ENCODE results near the gene HDAC1. TPM values are rescaled to one million over a fixed set of nuclear protein-coding genes. Genes with fewer than 3 reads are reported as not detected.
"Not testable (repeated sequence)": the region's sequence is repeated elsewhere in the genome, so short reads cannot be mapped to it uniquely, and the experiment has no call there.

HDAC1 gene
- total and polyA plus RNA-seq, 2 donors (not counting 1 experiment from before 2014, with no cell fraction given), result 100 to 159 TPM

DNA sequence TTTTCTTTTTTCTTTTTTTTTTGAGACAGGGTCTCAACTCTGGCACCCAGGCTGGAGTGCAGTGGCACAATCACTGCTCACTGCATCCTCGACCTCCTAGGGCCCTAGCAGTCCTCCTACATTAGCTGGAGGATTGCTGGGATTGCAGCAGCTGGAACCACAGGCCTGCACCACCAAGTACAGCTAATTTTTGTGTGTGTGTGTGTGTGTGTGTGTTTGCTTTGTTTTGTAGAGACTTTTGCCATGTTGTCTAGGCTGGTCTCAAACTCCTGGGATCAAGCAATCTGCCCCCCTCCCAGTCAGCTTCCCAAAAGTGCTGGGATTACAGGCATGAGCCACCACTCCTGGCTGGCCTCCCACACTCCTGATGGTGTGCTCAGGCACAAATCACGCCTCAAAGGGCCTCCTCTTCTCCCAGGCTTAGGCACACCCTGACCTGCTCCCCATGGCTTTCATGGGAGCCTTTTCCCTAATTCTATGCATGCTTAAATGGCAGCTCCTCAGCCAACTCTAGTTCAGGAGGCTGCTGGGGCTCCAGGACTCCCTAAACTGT is 61.0 kb downstream of the HDAC1 start:
- no peaks in the 10 kb centered on the region for H3K9me3 ChIP-seq (ENCODE audit: control insufficient read depth, insufficient read depth, low read depth, low read length)
- DNase-seq (ENCODE audit: low read depth in 2 of 2), result no peak
- H3K9ac ChIP-seq (ENCODE audit: insufficient read depth, low read length), result no peak overlapping the region
- H3K36me3 ChIP-seq (ENCODE audit: control insufficient read depth, insufficient read depth, low read length), result no peaks in the 10 kb centered on the region
- peak overlapping the region; percentile 91 for H3K4me2 ChIP-seq (ENCODE audit: extremely low read depth, insufficient read depth, low read length)
- peak overlapping the region; percentile 43 for H3K27ac ChIP-seq (ENCODE audit: insufficient read depth, low read length)
- H3K79me2 ChIP-seq (ENCODE audit: control insufficient read depth, insufficient read depth, low read length), result no peaks in the 10 kb centered on the region
- TF ChIP-seq, protein P1, sequence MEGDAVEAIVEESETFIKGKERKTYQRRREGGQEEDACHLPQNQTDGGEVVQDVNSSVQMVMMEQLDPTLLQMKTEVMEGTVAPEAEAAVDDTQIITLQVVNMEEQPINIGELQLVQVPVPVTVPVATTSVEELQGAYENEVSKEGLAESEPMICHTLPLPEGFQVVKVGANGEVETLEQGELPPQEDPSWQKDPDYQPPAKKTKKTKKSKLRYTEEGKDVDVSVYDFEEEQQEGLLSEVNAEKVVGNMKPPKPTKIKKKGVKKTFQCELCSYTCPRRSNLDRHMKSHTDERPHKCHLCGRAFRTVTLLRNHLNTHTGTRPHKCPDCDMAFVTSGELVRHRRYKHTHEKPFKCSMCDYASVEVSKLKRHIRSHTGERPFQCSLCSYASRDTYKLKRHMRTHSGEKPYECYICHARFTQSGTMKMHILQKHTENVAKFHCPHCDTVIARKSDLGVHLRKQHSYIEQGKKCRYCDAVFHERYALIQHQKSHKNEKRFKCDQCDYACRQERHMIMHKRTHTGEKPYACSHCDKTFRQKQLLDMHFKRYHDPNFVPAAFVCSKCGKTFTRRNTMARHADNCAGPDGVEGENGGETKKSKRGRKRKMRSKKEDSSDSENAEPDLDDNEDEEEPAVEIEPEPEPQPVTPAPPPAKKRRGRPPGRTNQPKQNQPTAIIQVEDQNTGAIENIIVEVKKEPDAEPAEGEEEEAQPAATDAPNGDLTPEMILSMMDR (conservative IDR thresholded peaks at IDR 0.05 in 1 of 2, IDR thresholded peaks at IDR 0.05 in 1 of 2; ENCODE audit: low read depth in 1 of 2, low read length in 2 of 2), result no peak
- no peak for TF ChIP-seq EZH2 (IDR thresholded peaks at IDR 0.05; ENCODE audit: low read length, missing control alignments)
- peaks cover 23% of the 10 kb centered on the region for H3K4me1 ChIP-seq (ENCODE audit: control insufficient read depth, extremely low read depth, insufficient read depth, low read length)
- peak overlapping the region in 1 of 4 experiments; percentile 74 for H3K4me3 ChIP-seq (replicated peaks in 1 of 4; ENCODE audit: control extremely low read depth in 1 of 4, insufficient read depth in 1 of 4, low read depth in 3 of 4, low read length in 4 of 4)
- H2AFZ ChIP-seq (ENCODE audit: low read length), result no peak overlapping the region
- no peaks in the 10 kb centered on the region for H3K27me3 ChIP-seq (ENCODE audit: control insufficient read depth, insufficient read depth, low read length)
- H4K20me1 ChIP-seq (ENCODE audit: control insufficient read depth, extremely low read depth, insufficient read depth, low read length), result no peaks in the 10 kb centered on the region

DNA sequence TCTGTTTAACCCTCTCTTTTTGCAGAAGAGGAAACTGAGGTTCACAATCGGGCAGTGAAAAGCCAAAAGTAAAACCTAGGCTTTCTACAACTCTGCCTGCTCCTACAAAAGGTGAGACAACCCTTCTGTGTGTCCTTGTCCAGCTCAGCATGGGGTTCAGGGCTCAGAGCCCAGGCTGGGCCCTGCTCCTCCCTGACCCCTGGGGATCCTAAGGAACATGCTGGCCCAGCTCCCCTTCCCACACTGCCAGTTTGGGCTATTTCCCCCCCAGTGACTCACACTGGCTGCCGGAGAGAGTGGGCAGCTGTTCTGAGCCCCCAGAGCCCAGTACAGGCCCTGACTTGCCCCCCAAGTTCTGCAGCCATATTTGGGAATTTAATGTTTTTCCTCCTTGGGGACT is 61.5 kb downstream of the HDAC1 start:
- no peak overlapping the region for H2AFZ ChIP-seq (ENCODE audit: low read length)
- peaks cover 23% of the 10 kb centered on the region for H3K4me1 ChIP-seq (ENCODE audit: control insufficient read depth, extremely low read depth, insufficient read depth, low read length)
- no peaks in the 10 kb centered on the region for H3K79me2 ChIP-seq (ENCODE audit: control insufficient read depth, insufficient read depth, low read length)
- peak overlapping the region in 1 of 4 experiments; percentile 74 for H3K4me3 ChIP-seq (replicated peaks in 1 of 4; ENCODE audit: control extremely low read depth in 1 of 4, insufficient read depth in 1 of 4, low read depth in 3 of 4, low read length in 4 of 4)
- TF ChIP-seq EZH2 (IDR thresholded peaks at IDR 0.05; ENCODE audit: low read length, missing control alignments), result no peak
- TF ChIP-seq, protein P1 (conservative IDR thresholded peaks at IDR 0.05 in 1 of 2, IDR thresholded peaks at IDR 0.05 in 1 of 2; ENCODE audit: low read depth in 1 of 2, low read length in 2 of 2), result no peak
- H3K36me3 ChIP-seq (ENCODE audit: control insufficient read depth, insufficient read depth, low read length), result no peaks in the 10 kb centered on the region
- H3K4me2 ChIP-seq (ENCODE audit: extremely low read depth, insufficient read depth, low read length), result peak overlapping the region; percentile 54
- no peaks in the 10 kb centered on the region for H4K20me1 ChIP-seq (ENCODE audit: control insufficient read depth, extremely low read depth, insufficient read depth, low read length)
- DNase-seq (ENCODE audit: low read depth in 2 of 2), result no peak
- H3K9me3 ChIP-seq (ENCODE audit: control insufficient read depth, insufficient read depth, low read depth, low read length), result no peaks in the 10 kb centered on the region
- peak overlapping the region; percentile 43 for H3K27ac ChIP-seq (ENCODE audit: insufficient read depth, low read length)
- no peaks in the 10 kb centered on the region for H3K27me3 ChIP-seq (ENCODE audit: control insufficient read depth, insufficient read depth, low read length)
- no peak overlapping the region for H3K9ac ChIP-seq (ENCODE audit: insufficient read depth, low read length)

DNA sequence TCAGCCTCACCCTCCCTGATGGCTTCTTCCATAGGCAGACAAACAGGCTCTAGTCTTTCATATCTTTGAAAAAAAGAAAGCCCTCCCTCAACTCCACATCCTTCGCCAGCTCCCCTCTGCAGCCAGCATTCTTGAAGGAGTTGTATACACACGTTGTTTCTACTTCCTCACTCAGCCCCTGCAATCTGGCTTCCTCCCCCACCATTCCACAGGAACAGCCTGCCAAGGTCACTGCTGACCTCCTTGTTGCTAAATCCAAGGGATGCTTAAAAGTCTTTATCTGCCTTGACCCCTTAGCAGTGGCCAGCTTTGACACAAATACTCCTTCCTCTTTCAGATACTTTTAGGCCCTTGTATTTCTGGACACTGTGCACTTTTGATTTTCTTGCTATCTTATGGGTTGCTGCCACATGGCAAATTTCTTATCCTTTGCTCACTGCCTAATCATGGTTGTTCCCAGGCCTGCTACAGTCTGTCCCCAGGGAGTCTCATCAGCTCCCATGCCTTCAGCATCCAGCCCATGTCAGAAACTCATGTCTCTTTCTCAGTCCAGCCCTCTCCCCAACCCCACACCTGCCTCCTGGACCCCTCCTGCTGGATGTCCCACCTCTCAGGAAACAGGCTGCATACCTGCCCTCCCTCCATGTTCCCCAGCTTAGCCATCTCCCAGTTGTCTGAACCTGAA is 62.1 kb downstream of the HDAC1 start:
- H3K4me3 ChIP-seq (replicated peaks in 1 of 4; ENCODE audit: control extremely low read depth in 1 of 4, insufficient read depth in 1 of 4, low read depth in 3 of 4, low read length in 4 of 4), result no peak overlapping the region
- peak; percentile 67 to 70 for DNase-seq (ENCODE audit: low read depth in 2 of 2)
- H3K9me3 ChIP-seq (ENCODE audit: control insufficient read depth, insufficient read depth, low read depth, low read length), result no peaks in the 10 kb centered on the region
- H3K4me1 ChIP-seq (ENCODE audit: control insufficient read depth, extremely low read depth, insufficient read depth, low read length), result peaks cover 23% of the 10 kb centered on the region
- TF ChIP-seq EZH2 (IDR thresholded peaks at IDR 0.05; ENCODE audit: low read length, missing control alignments), result no peak
- TF ChIP-seq, protein P1 (conservative IDR thresholded peaks at IDR 0.05 in 1 of 2, IDR thresholded peaks at IDR 0.05 in 1 of 2; ENCODE audit: low read depth in 1 of 2, low read length in 2 of 2), result no peak
- H2AFZ ChIP-seq (ENCODE audit: low read length), result no peak overlapping the region
- no peaks in the 10 kb centered on the region for H3K79me2 ChIP-seq (ENCODE audit: control insufficient read depth, insufficient read depth, low read length)
- H3K4me2 ChIP-seq (ENCODE audit: extremely low read depth, insufficient read depth, low read length), result peak overlapping the region; percentile 51
- no peak overlapping the region for H3K9ac ChIP-seq (ENCODE audit: insufficient read depth, low read length)
- H3K27me3 ChIP-seq (ENCODE audit: control insufficient read depth, insufficient read depth, low read length), result no peaks in the 10 kb centered on the region
- no peaks in the 10 kb centered on the region for H4K20me1 ChIP-seq (ENCODE audit: control insufficient read depth, extremely low read depth, insufficient read depth, low read length)
- H3K36me3 ChIP-seq (ENCODE audit: control insufficient read depth, insufficient read depth, low read length), result no peaks in the 10 kb centered on the region
- H3K27ac ChIP-seq (ENCODE audit: insufficient read depth, low read length), result peak overlapping the region; percentile 43

DNA sequence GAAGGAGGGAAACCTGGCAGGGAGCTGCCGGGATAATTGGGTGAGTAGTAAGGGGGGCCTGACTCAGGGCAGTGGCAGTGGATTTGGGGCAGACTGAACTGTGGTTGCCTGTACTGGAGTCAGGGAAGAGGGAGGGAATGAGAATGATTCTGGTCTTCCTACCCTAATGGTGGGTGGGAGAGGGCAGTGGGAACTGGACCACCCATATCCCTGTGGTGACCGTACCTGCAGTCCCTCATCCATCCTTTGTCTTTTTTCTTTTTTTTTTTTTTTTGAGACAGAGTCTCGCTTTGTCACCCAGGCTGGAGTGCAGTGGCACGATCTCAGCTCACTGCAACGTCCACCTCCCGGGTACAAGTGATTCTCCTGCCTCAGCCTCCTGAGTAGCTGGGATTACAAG is 63.9 kb downstream of the HDAC1 start:
- H3K9me3 ChIP-seq (ENCODE audit: control insufficient read depth, insufficient read depth, low read depth, low read length); H3K4me3 ChIP-seq (replicated peaks in 1 of 4; ENCODE audit: control extremely low read depth in 1 of 4, insufficient read depth in 1 of 4, low read depth in 3 of 4, low read length in 4 of 4); H3K79me2 ChIP-seq (ENCODE audit: control insufficient read depth, insufficient read depth, low read length); H3K36me3 ChIP-seq (ENCODE audit: control insufficient read depth, insufficient read depth, low read length); H3K27me3 ChIP-seq (ENCODE audit: control insufficient read depth, insufficient read depth, low read length); DNase-seq (ENCODE audit: low read depth in 2 of 2); H4K20me1 ChIP-seq (ENCODE audit: control insufficient read depth, extremely low read depth, insufficient read depth, low read length); H3K27ac ChIP-seq (ENCODE audit: insufficient read depth, low read length); H3K4me2 ChIP-seq (ENCODE audit: extremely low read depth, insufficient read depth, low read length); H2AFZ ChIP-seq (ENCODE audit: low read length); H3K9ac ChIP-seq (ENCODE audit: insufficient read depth, low read length): not testable (repeated sequence)
- peaks cover 20% of the 10 kb centered on the region for H3K4me1 ChIP-seq (ENCODE audit: control insufficient read depth, extremely low read depth, insufficient read depth, low read length)

All from fibroblast of lung (primary cell).